Nephron progenitor cell (in vitro differentiated cells): Measurements from ENCODE around the gene IL31RA.

Experiments used
- DNase-seq: peaks from one replicate; pipeline ENCODE4 v3.0.0; 2021
- H3K27ac Mint-ChIP-seq: 2 replicates; pipeline ENCODE4 v1.8.0; 2021; ENCODE audit warnings: mild to moderate bottlenecking, moderate library complexity, mixed read lengths
- H3K27me3 Mint-ChIP-seq: 2 replicates; pipeline ENCODE4 v1.8.0; 2021; ENCODE audit warnings: mild to moderate bottlenecking, low read depth, mixed read lengths; ENCODE audit not compliant: poor library complexity
- H3K36me3 Mint-ChIP-seq: 2 replicates; pipeline ENCODE4 v1.8.0; 2021; ENCODE audit warnings: low read depth, mixed read lengths
- H3K4me1 Mint-ChIP-seq: 2 replicates; pipeline ENCODE4 v1.8.0; 2021; ENCODE audit warnings: mixed read lengths
- H3K4me3 Mint-ChIP-seq: 2 replicates; pipeline ENCODE4 v1.8.0; 2021; ENCODE audit warnings: mild to moderate bottlenecking, moderate library complexity, mixed read lengths
- H3K9me3 Mint-ChIP-seq: 2 replicates; pipeline ENCODE4 v1.8.0; 2021; ENCODE audit warnings: mild to moderate bottlenecking, moderate library complexity, mixed read lengths
- TF ChIP-seq, protein P1 (sequence below): fragments of 200-600 bp; sonication (generic); IDR thresholded peaks from 2 replicates; pipeline ENCODE4 v1.5.0; 2021; ENCODE audit warnings: antibody characterized with exemption

IL31RA gene

GRCh38 chr5:55923865-55924500 is 72.8 kb downstream of the IL31RA start:
- H3K4me3 Mint-ChIP-seq, result no peak overlapping the region
- TF ChIP-seq, protein P1, sequence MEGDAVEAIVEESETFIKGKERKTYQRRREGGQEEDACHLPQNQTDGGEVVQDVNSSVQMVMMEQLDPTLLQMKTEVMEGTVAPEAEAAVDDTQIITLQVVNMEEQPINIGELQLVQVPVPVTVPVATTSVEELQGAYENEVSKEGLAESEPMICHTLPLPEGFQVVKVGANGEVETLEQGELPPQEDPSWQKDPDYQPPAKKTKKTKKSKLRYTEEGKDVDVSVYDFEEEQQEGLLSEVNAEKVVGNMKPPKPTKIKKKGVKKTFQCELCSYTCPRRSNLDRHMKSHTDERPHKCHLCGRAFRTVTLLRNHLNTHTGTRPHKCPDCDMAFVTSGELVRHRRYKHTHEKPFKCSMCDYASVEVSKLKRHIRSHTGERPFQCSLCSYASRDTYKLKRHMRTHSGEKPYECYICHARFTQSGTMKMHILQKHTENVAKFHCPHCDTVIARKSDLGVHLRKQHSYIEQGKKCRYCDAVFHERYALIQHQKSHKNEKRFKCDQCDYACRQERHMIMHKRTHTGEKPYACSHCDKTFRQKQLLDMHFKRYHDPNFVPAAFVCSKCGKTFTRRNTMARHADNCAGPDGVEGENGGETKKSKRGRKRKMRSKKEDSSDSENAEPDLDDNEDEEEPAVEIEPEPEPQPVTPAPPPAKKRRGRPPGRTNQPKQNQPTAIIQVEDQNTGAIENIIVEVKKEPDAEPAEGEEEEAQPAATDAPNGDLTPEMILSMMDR, result no peak

DNA sequence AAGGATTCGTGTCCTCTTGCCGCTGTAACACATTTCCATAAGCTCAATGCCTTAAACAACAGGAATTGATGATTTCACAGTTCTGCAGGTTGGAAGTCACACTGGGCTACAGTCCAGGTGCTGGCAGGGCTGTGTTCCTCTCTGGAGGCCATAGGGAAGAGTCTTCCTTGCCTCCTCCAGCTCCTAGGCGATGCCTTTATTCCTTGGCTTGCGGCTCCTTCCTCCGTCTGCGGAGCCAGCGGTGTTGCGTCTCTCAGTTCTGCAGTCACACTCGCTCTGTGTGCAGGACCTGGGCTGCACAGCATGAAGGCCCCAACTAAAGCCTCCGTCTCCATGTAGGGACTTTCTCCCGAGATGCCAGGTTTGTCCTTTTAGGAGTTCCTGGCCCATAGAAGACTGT is 73.6 kb downstream of the IL31RA start:
- H3K27me3 Mint-ChIP-seq, result peaks cover 14% of the 10 kb centered on the region
- H3K4me3 Mint-ChIP-seq, result no peak overlapping the region
- H3K27ac Mint-ChIP-seq, result no peak overlapping the region
- DNase-seq, result no peak
- no peaks in the 10 kb centered on the region for H3K36me3 Mint-ChIP-seq
- peaks cover 3% of the 10 kb centered on the region for H3K9me3 Mint-ChIP-seq
- peaks cover 24% of the 10 kb centered on the region for H3K4me1 Mint-ChIP-seq
- TF ChIP-seq, protein P1, result no peak

More at GRCh38 chr5:55923865-55924500, 72.8 kb downstream of the IL31RA start:
- Mint-ChIP-seq H3K9me3 (peaks cover 3% of the 10 kb centered on the region), H3K4me1 (peaks cover 32% of the 10 kb centered on the region), H3K36me3 (no peaks in the 10 kb centered on the region), H3K27me3 (peaks cover 14% of the 10 kb centered on the region), H3K27ac (no peak overlapping the region)
- DNase-seq, result no peak

DNA sequence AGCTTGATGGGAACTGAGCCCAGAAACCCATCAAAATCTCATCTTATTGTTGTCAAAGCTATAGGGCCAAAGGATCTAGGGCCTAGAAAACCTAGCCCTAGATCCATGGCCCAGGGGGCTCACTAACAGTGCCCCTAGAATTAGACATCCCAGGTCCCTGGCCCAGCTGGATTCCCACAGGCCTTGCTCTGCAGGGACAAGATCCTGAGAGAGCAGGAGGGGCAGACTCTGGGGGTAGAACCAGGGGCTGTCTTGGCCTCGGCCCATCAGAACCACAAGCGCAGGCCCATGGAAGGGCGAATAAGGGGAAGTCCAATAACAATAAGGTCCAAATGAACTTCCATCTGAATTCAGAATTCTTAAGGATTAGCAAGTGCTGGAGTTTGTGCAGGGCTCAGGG is 74.0 kb downstream of the IL31RA start:
- Mint-ChIP-seq H3K27ac (no peak overlapping the region), H3K36me3 (no peaks in the 10 kb centered on the region), H3K4me3 (no peak overlapping the region), H3K4me1 (peaks cover 24% of the 10 kb centered on the region), H3K27me3 (peaks cover 14% of the 10 kb centered on the region), H3K9me3 (peaks cover 3% of the 10 kb centered on the region)
- TF ChIP-seq, protein P1, result no peak
- DNase-seq, result no peak

DNA sequence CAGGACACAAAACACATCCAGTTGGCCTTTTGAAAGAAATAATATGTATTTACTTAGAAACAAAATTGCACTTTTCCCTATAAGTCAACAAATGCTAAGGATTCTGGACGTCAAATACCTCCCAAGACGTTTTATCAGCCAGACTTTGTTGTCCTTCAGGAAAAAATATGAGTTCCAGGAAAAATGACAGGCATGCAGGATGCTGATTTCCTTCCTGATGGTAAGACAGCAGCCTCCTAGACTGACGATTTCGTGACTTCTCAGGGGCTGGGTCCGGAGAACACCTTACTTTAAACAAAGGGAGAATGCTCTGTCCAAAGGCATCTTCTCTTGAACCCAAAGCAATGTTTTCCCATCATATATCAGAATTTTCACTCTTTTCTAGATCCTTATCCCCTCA is 74.6 kb downstream of the IL31RA start:
- Mint-ChIP-seq H3K4me1 (peaks cover 21% of the 10 kb centered on the region), H3K27ac (no peak overlapping the region), H3K27me3 (peaks cover 14% of the 10 kb centered on the region)

DNA sequence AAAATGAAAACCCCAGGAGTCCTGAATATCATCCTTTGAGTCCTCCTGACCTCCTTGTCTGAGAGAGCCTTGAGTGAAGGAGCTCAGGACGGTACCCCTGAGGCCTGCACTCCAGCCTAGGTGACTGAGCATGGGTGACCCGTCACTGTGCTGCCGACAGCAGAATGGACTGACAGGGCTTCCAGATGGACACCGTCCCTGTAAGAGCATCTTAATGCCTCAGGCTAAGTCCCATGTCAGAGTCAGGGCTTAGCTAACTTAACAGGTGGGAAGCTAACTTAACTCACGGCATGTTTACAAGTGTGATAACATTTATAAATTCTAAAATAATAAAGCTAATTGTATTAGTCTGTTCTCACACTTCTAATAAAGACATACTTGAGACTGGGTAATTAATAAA is 75.3 kb downstream of the IL31RA start:
- Mint-ChIP-seq H3K36me3 (no peaks in the 10 kb centered on the region), H3K27ac (no peak overlapping the region), H3K4me3 (no peak overlapping the region), H3K9me3 (peaks cover 3% of the 10 kb centered on the region), H3K4me1 (peaks cover 13% of the 10 kb centered on the region), H3K27me3 (peaks cover 14% of the 10 kb centered on the region)
- no peak for DNase-seq
- TF ChIP-seq, protein P1, result no peak

More for the DNA sequence above, 74.6 kb downstream of the IL31RA start:
- H3K9me3 Mint-ChIP-seq, result peaks cover 3% of the 10 kb centered on the region
- no peak for DNase-seq
- no peak overlapping the region for H3K4me3 Mint-ChIP-seq
- TF ChIP-seq, protein P1, result no peak
- no peaks in the 10 kb centered on the region for H3K36me3 Mint-ChIP-seq
